C4-2B (cell line): ENCODE data around the gene ATP8B1.

ENCODE experiments used
- H3K27ac ChIP-seq: fragments of 450-650 bp; 2 replicates; pipeline ENCODE4 v1.5.1; 2017
- ZFX ChIP-seq: fragments of 450-650 bp; IDR thresholded peaks from 2 replicates; pipeline ENCODE4 v1.6.1; 2017
- TF ChIP-seq, protein P1 (sequence below): fragments of 450-650 bp; conservative IDR thresholded peaks from 2 replicates; pipeline ENCODE4 v1.5.1; 2017; ENCODE audit warnings: mild to moderate bottlenecking

ATP8B1 gene

DNA sequence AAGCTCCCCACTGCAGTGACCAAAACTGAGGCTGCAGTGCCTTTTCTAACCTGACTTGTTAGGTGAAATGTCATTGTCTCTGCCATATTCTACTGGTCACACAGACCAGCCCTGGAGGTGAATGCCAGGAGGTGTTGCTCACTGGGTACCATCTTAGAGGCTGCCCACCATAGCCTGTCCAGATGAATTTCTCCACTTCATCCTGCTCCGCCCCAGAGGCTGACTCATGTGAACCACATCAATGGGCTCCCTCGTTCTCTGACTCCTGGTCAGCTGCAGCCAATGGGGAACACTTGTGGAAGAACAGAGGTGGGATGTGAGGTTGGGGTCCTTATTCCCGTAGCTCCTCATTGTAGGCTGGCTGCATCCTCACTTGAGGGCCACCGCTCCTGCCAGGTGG is 178.1 kb downstream of the ATP8B1 start:
- TF ChIP-seq, protein P1, sequence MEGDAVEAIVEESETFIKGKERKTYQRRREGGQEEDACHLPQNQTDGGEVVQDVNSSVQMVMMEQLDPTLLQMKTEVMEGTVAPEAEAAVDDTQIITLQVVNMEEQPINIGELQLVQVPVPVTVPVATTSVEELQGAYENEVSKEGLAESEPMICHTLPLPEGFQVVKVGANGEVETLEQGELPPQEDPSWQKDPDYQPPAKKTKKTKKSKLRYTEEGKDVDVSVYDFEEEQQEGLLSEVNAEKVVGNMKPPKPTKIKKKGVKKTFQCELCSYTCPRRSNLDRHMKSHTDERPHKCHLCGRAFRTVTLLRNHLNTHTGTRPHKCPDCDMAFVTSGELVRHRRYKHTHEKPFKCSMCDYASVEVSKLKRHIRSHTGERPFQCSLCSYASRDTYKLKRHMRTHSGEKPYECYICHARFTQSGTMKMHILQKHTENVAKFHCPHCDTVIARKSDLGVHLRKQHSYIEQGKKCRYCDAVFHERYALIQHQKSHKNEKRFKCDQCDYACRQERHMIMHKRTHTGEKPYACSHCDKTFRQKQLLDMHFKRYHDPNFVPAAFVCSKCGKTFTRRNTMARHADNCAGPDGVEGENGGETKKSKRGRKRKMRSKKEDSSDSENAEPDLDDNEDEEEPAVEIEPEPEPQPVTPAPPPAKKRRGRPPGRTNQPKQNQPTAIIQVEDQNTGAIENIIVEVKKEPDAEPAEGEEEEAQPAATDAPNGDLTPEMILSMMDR, result no peak
- TF ChIP-seq ZFX, result no peak
- H3K27ac ChIP-seq, result no peak overlapping the region

DNA sequence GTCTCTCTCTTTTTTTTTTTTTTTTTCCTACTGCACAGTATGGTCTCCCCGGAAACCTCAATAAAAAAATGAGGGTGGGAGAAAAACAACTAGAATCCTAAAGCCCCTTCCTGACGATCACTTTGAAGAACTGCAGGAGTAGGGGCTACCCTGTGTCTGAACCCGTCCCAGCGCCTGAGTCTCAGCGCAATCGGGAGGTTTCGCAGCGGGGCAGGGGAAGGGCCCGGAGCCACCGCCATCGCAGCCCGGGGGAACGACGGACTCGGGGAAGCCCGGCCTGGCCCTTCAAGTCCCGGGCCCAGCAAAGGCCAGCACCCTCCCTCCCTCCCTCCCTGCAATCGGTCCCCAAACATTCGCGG is 181.9 kb downstream of the ATP8B1 start:
- H3K27ac ChIP-seq, result peak overlapping the region; percentile 90
- TF ChIP-seq, protein P1, result no peak
- 0 out of 2 replicates have a peak, but pooled peaks have one; percentile 24 for TF ChIP-seq ZFX

DNA sequence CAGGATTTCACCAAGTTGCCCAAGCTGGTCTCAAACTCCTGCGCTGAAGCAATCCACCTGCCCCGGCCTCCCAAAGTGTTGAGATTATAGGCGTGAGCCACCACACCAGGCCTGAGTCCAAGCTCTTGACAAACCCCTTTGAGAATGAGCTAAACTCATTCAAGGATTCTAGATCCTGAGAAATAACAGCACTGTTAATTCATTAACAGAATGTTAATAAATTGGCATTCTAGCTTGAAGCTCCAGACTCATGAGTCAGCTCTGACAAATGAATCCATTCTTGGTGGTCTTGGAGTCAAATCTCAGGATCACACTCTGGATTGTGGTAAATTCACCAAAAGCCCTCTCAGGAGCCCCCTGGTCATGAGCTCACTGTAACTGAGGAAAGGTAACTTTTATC is 183.2 kb downstream of the ATP8B1 start:
- no peak for TF ChIP-seq ZFX
- TF ChIP-seq, protein P1, result no peak
- H3K27ac ChIP-seq, result no peak overlapping the region

DNA sequence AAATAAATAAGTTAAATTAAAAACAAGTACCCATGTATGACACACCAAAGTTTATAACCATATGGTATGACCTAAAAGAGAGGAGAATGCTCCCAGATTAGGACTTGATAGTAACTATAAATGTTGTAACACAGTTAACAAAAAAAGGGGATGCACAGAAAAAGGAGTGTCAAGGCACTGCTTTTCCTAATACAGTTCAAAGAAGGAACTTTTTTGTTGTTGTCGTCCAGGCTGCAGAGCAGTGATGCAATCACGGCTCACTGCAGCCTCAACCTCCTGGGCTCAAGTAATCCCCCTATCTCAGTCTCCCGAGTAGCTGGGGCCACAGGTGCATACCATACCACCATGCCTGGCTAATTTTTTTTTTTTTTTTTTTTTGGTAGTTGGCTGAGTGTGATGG is 184.2 kb downstream of the ATP8B1 start:
- H3K27ac ChIP-seq, result no peak overlapping the region
- TF ChIP-seq, protein P1, result no peak
- TF ChIP-seq ZFX, result no peak

DNA sequence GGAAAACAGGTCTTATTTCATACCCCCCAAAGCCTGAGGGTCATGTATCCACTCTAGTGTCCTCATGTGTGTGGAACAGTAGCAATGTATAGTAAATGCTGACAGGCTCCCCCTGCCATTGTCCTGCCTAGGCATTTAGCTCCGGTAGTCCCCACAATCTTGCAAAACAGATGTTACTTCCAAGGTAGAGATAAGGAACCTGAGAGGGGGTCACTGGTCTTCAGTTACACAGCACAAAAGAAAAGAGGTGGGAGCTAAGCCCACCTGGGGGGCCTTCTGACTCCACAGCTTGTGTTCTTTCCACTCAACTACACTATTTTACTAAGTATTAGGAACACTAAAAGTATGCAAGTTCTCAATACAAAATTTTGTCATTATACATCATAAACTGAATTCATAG is 199.2 kb downstream of the ATP8B1 start:
- no peak overlapping the region for H3K27ac ChIP-seq
- no peak for TF ChIP-seq ZFX
- TF ChIP-seq, protein P1, result no peak
